ENCODE results near the gene ZBTB16. TPM values are rescaled to one million over a fixed set of nuclear protein-coding genes. Genes with fewer than 3 reads are reported as not detected.

The ZBTB16 gene
- polyA plus RNA-seq, 1 donor (not counting 4 experiments of a cell fraction or from before 2014, with no cell fraction given), result 0.18 TPM

GRCh38 chr11:114288136-114288535 lies 228.6 kb downstream of the ZBTB16 start:
- H3K79me2 ChIP-seq (ENCODE audit: control insufficient read depth, insufficient read depth, low read length), result no peaks in the 10 kb centered on the region
- H3K36me3 ChIP-seq (ENCODE audit: control insufficient read depth in 2 of 2, extremely low read depth in 1 of 2, insufficient read depth in 2 of 2, low read length in 2 of 2), result no peaks in the 10 kb centered on the region
- no peaks in the 10 kb centered on the region for H3K9me1 ChIP-seq (ENCODE audit: control insufficient read depth, extremely low read depth, insufficient read depth, low read length)
- no peak for TF ChIP-seq CTCF (optimal IDR thresholded peaks at IDR 0.05 in 1 of 3, IDR thresholded peaks at IDR 0.05 in 1 of 3, conservative IDR thresholded peaks at IDR 0.05 in 1 of 3; ENCODE audit: extremely low read depth in 1 of 3, insufficient read depth in 2 of 3, low read length in 3 of 3)
- no peak for TF ChIP-seq EZH2 (IDR thresholded peaks at IDR 0.05; ENCODE audit: low read length)
- H3K9me3 ChIP-seq (ENCODE audit: control insufficient read depth, low read depth, low read length), result no peaks in the 10 kb centered on the region
- H3K27ac ChIP-seq (ENCODE audit: control insufficient read depth, insufficient read depth, low read length), result no peak overlapping the region
- no peak overlapping the region for H2AFZ ChIP-seq (ENCODE audit: control insufficient read depth, low read length)
- no peak overlapping the region for H3K4me2 ChIP-seq (ENCODE audit: control insufficient read depth, extremely low read depth, insufficient read depth, low read depth, low read length)
- H4K20me1 ChIP-seq (ENCODE audit: control insufficient read depth, extremely low read depth, insufficient read depth, low read length), result no peaks in the 10 kb centered on the region
- no peaks in the 10 kb centered on the region for H3K4me1 ChIP-seq (ENCODE audit: control insufficient read depth, extremely low read depth, insufficient read depth, low read length)
- dilution Hi-C loops (cut with MboI; ENCODE audit: extremely low pct_ligation_motif_present, low sequenced_read_pairs), result no loop called here
- FAIRE-seq (no peak), DNase-seq (ENCODE audit: low read depth, low spot score) (no peak)
- no peaks in the 10 kb centered on the region for H3K27me3 ChIP-seq (ENCODE audit: control insufficient read depth, extremely low read depth, insufficient read depth, low read length)
- no peak overlapping the region for H3K4me3 ChIP-seq (ENCODE audit: control insufficient read depth in 2 of 3, extremely low read depth in 1 of 3, insufficient read depth in 2 of 3, low read depth in 1 of 3, low read length in 3 of 3)
- no peak overlapping the region for H3K9ac ChIP-seq (ENCODE audit: control insufficient read depth, extremely low read depth, insufficient read depth, low read length)

DNA sequence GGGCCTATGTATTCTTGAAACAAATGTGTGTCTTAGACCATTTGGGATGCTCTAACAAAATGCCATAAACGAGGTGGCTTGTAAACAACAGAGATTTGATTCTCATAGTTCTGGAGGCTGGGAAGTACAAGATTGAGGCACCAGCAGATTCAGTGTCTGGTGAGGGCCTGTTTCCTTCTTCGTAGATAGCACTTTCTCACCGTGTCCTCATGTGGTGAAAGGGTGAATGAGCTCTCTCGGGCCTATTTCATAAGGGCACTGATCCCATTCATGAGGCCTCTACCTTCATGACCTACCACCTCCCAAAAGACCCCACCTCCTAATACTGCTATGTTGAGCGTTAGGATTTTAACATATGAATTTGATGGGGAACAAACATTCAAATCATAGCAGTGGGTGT lies 230.3 kb downstream of the ZBTB16 start:
- H3K27ac ChIP-seq (ENCODE audit: control insufficient read depth, insufficient read depth, low read length), result no peak overlapping the region
- no peak overlapping the region for H3K4me2 ChIP-seq (ENCODE audit: control insufficient read depth, extremely low read depth, insufficient read depth, low read depth, low read length)
- no peak for FAIRE-seq
- H3K27me3 ChIP-seq (ENCODE audit: control insufficient read depth, extremely low read depth, insufficient read depth, low read length), result no peaks in the 10 kb centered on the region
- no peaks in the 10 kb centered on the region for H3K9me3 ChIP-seq (ENCODE audit: control insufficient read depth, low read depth, low read length)
- no peak overlapping the region for H2AFZ ChIP-seq (ENCODE audit: control insufficient read depth, low read length)
- H4K20me1 ChIP-seq (ENCODE audit: control insufficient read depth, extremely low read depth, insufficient read depth, low read length), result no peaks in the 10 kb centered on the region
- H3K9me1 ChIP-seq (ENCODE audit: control insufficient read depth, extremely low read depth, insufficient read depth, low read length), result no peaks in the 10 kb centered on the region
- TF ChIP-seq EZH2 (IDR thresholded peaks at IDR 0.05; ENCODE audit: low read length) (no peak), CTCF (optimal IDR thresholded peaks at IDR 0.05 in 1 of 3, IDR thresholded peaks at IDR 0.05 in 1 of 3, conservative IDR thresholded peaks at IDR 0.05 in 1 of 3; ENCODE audit: extremely low read depth in 1 of 3, insufficient read depth in 2 of 3, low read length in 3 of 3) (no peak)
- H3K4me3 ChIP-seq (ENCODE audit: control insufficient read depth in 2 of 3, extremely low read depth in 1 of 3, insufficient read depth in 2 of 3, low read depth in 1 of 3, low read length in 3 of 3), result no peak overlapping the region
- H3K9ac ChIP-seq (ENCODE audit: control insufficient read depth, extremely low read depth, insufficient read depth, low read length), result no peak overlapping the region
- H3K79me2 ChIP-seq (ENCODE audit: control insufficient read depth, insufficient read depth, low read length), result no peaks in the 10 kb centered on the region
- dilution Hi-C loops (cut with MboI; ENCODE audit: extremely low pct_ligation_motif_present, low sequenced_read_pairs), result no loop called here
- no peaks in the 10 kb centered on the region for H3K4me1 ChIP-seq (ENCODE audit: control insufficient read depth, extremely low read depth, insufficient read depth, low read length)
- H3K36me3 ChIP-seq (ENCODE audit: control insufficient read depth in 2 of 2, extremely low read depth in 1 of 2, insufficient read depth in 2 of 2, low read length in 2 of 2), result no peaks in the 10 kb centered on the region
- no peak for DNase-seq (ENCODE audit: low read depth, low spot score)
